NT2/D1 (cell line): ENCODE results near the gene IDI2.
"Not testable (repeated sequence)": the region's sequence is repeated elsewhere in the genome, so short reads cannot be mapped to it uniquely, and the experiment has no call there.

Experiments
- DNase-seq: peaks from one replicate; pipeline ENCODE4 v3.0.0-alpha.2; 2011; ENCODE audit warnings: low read depth, low spot score
- H3K27me3 ChIP-seq: 2 replicates; pipeline ENCODE4 v1.6.0; 2011; ENCODE audit warnings: mild to moderate bottlenecking; ENCODE audit not compliant: insufficient read length, insufficient read depth
- H3K36me3 ChIP-seq: 2 replicates; pipeline ENCODE4 v1.6.1; 2011; ENCODE audit warnings: mild to moderate bottlenecking, low read length, mixed read lengths; ENCODE audit not compliant: insufficient read depth, insufficient read length
- H3K4me1 ChIP-seq: 2 replicates; pipeline ENCODE4 v1.5.1; 2011; ENCODE audit not compliant: insufficient read depth, insufficient read length
- H3K4me3 ChIP-seq: 2 replicates; pipeline ENCODE4 v1.5.1; 2011; ENCODE audit warnings: low read depth; ENCODE audit not compliant: insufficient read length
- H3K9ac ChIP-seq: 2 replicates; pipeline ENCODE4 v1.6.0; 2011; ENCODE audit warnings: low read depth; ENCODE audit not compliant: insufficient read length
- H3K9me3 ChIP-seq: 2 replicates; pipeline ENCODE4 v1.5.1; 2011; ENCODE audit warnings: mild to moderate bottlenecking, low read length; ENCODE audit not compliant: insufficient read depth
- SUZ12 ChIP-seq: IDR thresholded peaks from 2 replicates; pipeline ENCODE4 v1.6.1; 2011; ENCODE audit not compliant: insufficient read length, insufficient read depth; ENCODE audit errors: extremely low read depth
- YY1 ChIP-seq: IDR thresholded peaks from 2 replicates; pipeline ENCODE4 v1.6.1; 2011; ENCODE audit not compliant: insufficient read length, insufficient read depth
- ZNF274 ChIP-seq: IDR thresholded peaks from 2 replicates; pipeline ENCODE4 v1.6.1; 2011; ENCODE audit warnings: mild to moderate bottlenecking, low read depth, low read length

The IDI2 gene

GRCh38 chr10:1020958-1021357, 4.7 kb downstream of the IDI2 start:
- H3K9me3 ChIP-seq, result no peaks in the 10 kb centered on the region
- no peak overlapping the region for H3K9ac ChIP-seq
- DNase-seq, result no peak
- no peak for TF ChIP-seq SUZ12
- TF ChIP-seq ZNF274, result no peak
- no peak for TF ChIP-seq YY1
- no peak overlapping the region for H3K4me3 ChIP-seq
- peaks cover 40% of the 10 kb centered on the region for H3K36me3 ChIP-seq
- no peaks in the 10 kb centered on the region for H3K27me3 ChIP-seq
- H3K4me1 ChIP-seq, result no peaks in the 10 kb centered on the region

- TF ChIP-seq SUZ12 (no peak), YY1 (no peak), ZNF274 (no peak)
- no peak overlapping the region for H3K4me3 ChIP-seq
- H3K36me3 ChIP-seq, result peaks cover 45% of the 10 kb centered on the region
Observed at GRCh38 chr10:1020460-1020859, 5.2 kb downstream of the IDI2 start.

GRCh38 chr10:1019362-1019761, 6.3 kb downstream of the IDI2 start:
- Histone ChIP-seq H3K36me3 (peaks cover 53% of the 10 kb centered on the region), H3K4me3 (no peak overlapping the region), H3K4me1 (no peaks in the 10 kb centered on the region), H3K27me3 (no peaks in the 10 kb centered on the region), H3K9me3 (no peaks in the 10 kb centered on the region), H3K9ac (no peak overlapping the region)
- TF ChIP-seq SUZ12 (no peak), YY1 (no peak), ZNF274 (no peak)
- no peak for DNase-seq

More at GRCh38 chr10:1020460-1020859, 5.2 kb downstream of the IDI2 start:
- no peak overlapping the region for H3K9ac ChIP-seq
- H3K9me3 ChIP-seq, result no peaks in the 10 kb centered on the region
- no peaks in the 10 kb centered on the region for H3K4me1 ChIP-seq
- no peaks in the 10 kb centered on the region for H3K27me3 ChIP-seq
- DNase-seq, result no peak

GRCh38 chr10:1015688-1016087, 10.0 kb downstream of the IDI2 start:
- H3K9me3 ChIP-seq, result no peaks in the 10 kb centered on the region
- no peaks in the 10 kb centered on the region for H3K27me3 ChIP-seq
- no peak overlapping the region for H3K9ac ChIP-seq
- peaks cover 79% of the 10 kb centered on the region for H3K36me3 ChIP-seq
- no peak for TF ChIP-seq SUZ12
- DNase-seq, result no peak
- no peaks in the 10 kb centered on the region for H3K4me1 ChIP-seq
- no peak overlapping the region for H3K4me3 ChIP-seq

DNA sequence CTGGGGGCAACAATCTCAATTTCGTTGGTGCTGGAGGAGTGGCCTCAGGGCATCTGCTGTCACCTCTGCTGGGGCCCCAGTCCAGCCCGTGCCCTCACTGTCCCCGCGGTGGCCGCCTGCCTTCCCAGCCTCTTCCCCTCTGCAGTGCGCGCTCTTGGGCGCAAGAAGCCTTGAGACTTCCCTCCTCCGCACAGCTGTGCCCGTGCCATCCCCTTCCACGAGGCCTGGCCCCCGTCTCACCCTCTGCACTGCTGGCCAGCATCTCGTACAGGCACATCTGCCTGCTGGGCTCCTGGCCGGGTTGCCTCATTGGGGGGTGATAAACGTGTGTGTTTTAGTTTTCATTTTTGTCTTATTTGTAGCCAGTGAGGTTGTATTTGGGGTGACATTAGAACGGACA, 14.0 kb downstream of the IDI2 start:
- Histone ChIP-seq H3K9ac (no peak overlapping the region), H3K4me1 (no peaks in the 10 kb centered on the region), H3K36me3 (peaks cover 86% of the 10 kb centered on the region), H3K27me3 (no peaks in the 10 kb centered on the region), H3K4me3 (no peak overlapping the region), H3K9me3 (no peaks in the 10 kb centered on the region)
- TF ChIP-seq SUZ12 (no peak), ZNF274 (no peak), YY1 (no peak)
- DNase-seq, result no peak

GRCh38 chr10:1010703-1011102, 15.0 kb downstream of the IDI2 start:
- Histone ChIP-seq H3K4me1 (no peaks in the 10 kb centered on the region), H3K36me3 (peaks cover 86% of the 10 kb centered on the region)

DNA sequence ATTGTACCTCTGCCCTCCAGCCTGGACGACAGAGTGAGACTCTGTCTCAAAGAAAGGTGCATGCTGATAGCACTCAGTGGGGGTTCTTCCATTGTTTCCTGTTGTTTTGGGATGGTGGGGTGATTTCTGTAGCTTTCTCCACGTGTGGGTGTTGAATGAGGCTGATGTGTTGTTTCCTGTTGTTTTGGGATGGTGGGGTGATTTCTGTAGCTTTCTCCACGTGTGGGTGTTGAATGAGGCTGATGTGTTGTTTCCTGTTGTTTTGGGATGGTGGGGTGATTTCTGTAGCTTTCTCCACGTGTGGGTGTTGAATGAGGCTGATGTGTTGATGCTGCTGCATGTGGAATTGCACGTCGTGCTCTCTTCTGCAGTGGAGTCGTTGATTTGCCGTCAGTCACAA, 15.7 kb downstream of the IDI2 start:
- not testable (repeated sequence) for H3K4me3 ChIP-seq, DNase-seq, H3K4me1 ChIP-seq, H3K9ac ChIP-seq, H3K27me3 ChIP-seq, H3K9me3 ChIP-seq
- H3K36me3 ChIP-seq, result peaks cover 87% of the 10 kb centered on the region

More at GRCh38 chr10:1010703-1011102, 15.0 kb downstream of the IDI2 start:
- Histone ChIP-seq H3K27me3 (no peaks in the 10 kb centered on the region), H3K4me3 (no peak overlapping the region), H3K9ac (no peak overlapping the region), H3K9me3 (no peaks in the 10 kb centered on the region)
- TF ChIP-seq YY1, result no peak
- TF ChIP-seq SUZ12, result no peak
- TF ChIP-seq ZNF274, result no peak
- DNase-seq, result no peak

- Histone ChIP-seq H3K4me3 (no peak overlapping the region), H3K9me3 (no peaks in the 10 kb centered on the region), H3K27me3 (no peaks in the 10 kb centered on the region), H3K9ac (no peak overlapping the region), H3K36me3 (peaks cover 87% of the 10 kb centered on the region), H3K4me1 (no peaks in the 10 kb centered on the region)
- TF ChIP-seq YY1 (no peak), ZNF274 (no peak)
- DNase-seq, result no peak
Observed at GRCh38 chr10:1009071-1009494, 16.6 kb downstream of the IDI2 start.
